Occipital lobe (tissue), 2 donors: Measurements from ENCODE around the gene OR8S1. TPM values are rescaled to one million over a fixed set of nuclear protein-coding genes. Genes with fewer than 3 reads are reported as not detected.
"Not testable (repeated sequence)": the region's sequence is repeated elsewhere in the genome, so short reads cannot be mapped to it uniquely, and the experiment has no call there.

Experiments used
- DNase-seq: peaks from one replicate; lab custom pipeline; 2025; lab: John Stamatoyannopoulos, UW
- total RNA-seq: library from RNA; depleted of rRNA; stranded (reverse); fragments of >200 nt; gene quantifications from one replicate; pipeline ENCODE4 v1.2.3, GENCODE V29; 2014

Gene OR8S1
- not detected for total RNA-seq

GRCh38 chr12:48525332-48525731, at the start of gene OR8S1:
Gene OR8S1 (plus strand): TSS chr12:48525632. CDS start chr12:48525632, 0 bp downstream.
- no peak for DNase-seq

- no peak for DNase-seq
These were observed 43.2 kb upstream of the OR8S1 start, which contains the start of gene C12orf54 for GRCh38 chr12:48482198-48482597. Gene C12orf54 (plus strand): TSS chr12:48482498. CDS start chr12:48483297, 799 bp downstream.

GRCh38 chr12:48482930-48483329, 42.5 kb upstream of the OR8S1 start:
- DNase-seq, result no peak

- DNase-seq, result no peak
These were observed 39.2 kb upstream of the OR8S1 start for GRCh38 chr12:48486261-48486660.

GRCh38 chr12:48486679-48487078, 38.8 kb upstream of the OR8S1 start:
- DNase-seq, result no peak

- DNase-seq, result no peak
These were observed 36.4 kb upstream of the OR8S1 start for GRCh38 chr12:48489012-48489411.

- not testable (repeated sequence) for DNase-seq
These were observed 36.0 kb upstream of the OR8S1 start for GRCh38 chr12:48489456-48489855.

- not testable (repeated sequence) for DNase-seq
These were observed 25.2 kb upstream of the OR8S1 start for GRCh38 chr12:48500281-48500680.

- DNase-seq, result not testable (repeated sequence)
These were observed 18.6 kb upstream of the OR8S1 start for GRCh38 chr12:48506836-48507235.

GRCh38 chr12:48508987-48509386, 16.4 kb upstream of the OR8S1 start:
- DNase-seq, result no peak

- DNase-seq, result no peak
These were observed 15.3 kb upstream of the OR8S1 start for GRCh38 chr12:48510111-48510510.

GRCh38 chr12:48512855-48513254, 12.6 kb upstream of the OR8S1 start:
- no peak for DNase-seq

GRCh38 chr12:48514728-48515127, 10.7 kb upstream of the OR8S1 start:
- no peak for DNase-seq

GRCh38 chr12:48520381-48520780, 5.1 kb upstream of the OR8S1 start:
- not testable (repeated sequence) for DNase-seq

GRCh38 chr12:48527891-48528670, 2.6 kb downstream of the OR8S1 start:
- no peak for DNase-seq

- no peak for DNase-seq
These were observed 7.2 kb downstream of the OR8S1 start for GRCh38 chr12:48532601-48533000.

GRCh38 chr12:48536602-48537001, 11.2 kb downstream of the OR8S1 start:
- no peak for DNase-seq

- no peak for DNase-seq
These were observed 17.0 kb downstream of the OR8S1 start for GRCh38 chr12:48542300-48542928.

GRCh38 chr12:48545833-48546469, 20.5 kb downstream of the OR8S1 start:
- DNase-seq, result no peak

- not testable (repeated sequence) for DNase-seq
These were observed 21.6 kb downstream of the OR8S1 start for GRCh38 chr12:48547012-48547411.

GRCh38 chr12:48551636-48552035, 26.2 kb downstream of the OR8S1 start:
- not testable (repeated sequence) for DNase-seq

- not testable (repeated sequence) for DNase-seq
These were observed 28.4 kb downstream of the OR8S1 start for GRCh38 chr12:48553666-48554343.
